Measurements from ENCODE around the gene FAM200B. TPM values are rescaled to one million over a fixed set of nuclear protein-coding genes. Genes with fewer than 3 reads are reported as not detected.
"Not testable (repeated sequence)": the region's sequence is repeated elsewhere in the genome, so short reads cannot be mapped to it uniquely, and the experiment has no call there.

FAM200B gene
- total RNA-seq, 1 donor: 31.8 TPM

- Histone ChIP-seq H2AFZ (ENCODE audit: low read length) (no peak overlapping the region), H3K4me1 (ENCODE audit: insufficient read depth, low read length) (peaks cover 26% of the 10 kb centered on the region), H3K4me3 (ENCODE audit: insufficient read depth, low read length) (no peak overlapping the region), H3K27me3 (ENCODE audit: insufficient read depth, low read length) (no peaks in the 10 kb centered on the region), H3K79me2 (ENCODE audit: insufficient read depth, low read length) (no peaks in the 10 kb centered on the region), H4K20me1 (ENCODE audit: insufficient read depth, low read length) (no peaks in the 10 kb centered on the region), H3K36me3 (ENCODE audit: insufficient read depth, low read length) (peaks cover 6% of the 10 kb centered on the region), H3K9me3 (ENCODE audit: low read depth, low read length) (no peaks in the 10 kb centered on the region), H3K4me2 (ENCODE audit: insufficient read depth, low read length) (no peak overlapping the region), H3K27ac (ENCODE audit: low read depth, low read length) (no peak overlapping the region)
- TF ChIP-seq CTCF (IDR thresholded peaks at IDR 0.05; ENCODE audit: extremely low read depth, low read depth, low read length): no peak
- DNase-seq (ENCODE audit: insufficient read length, low spot score, missing footprints): no peak
These were observed 39.2 kb downstream of the FAM200B start for GRCh38 chr4:15720851-15721250.

- H3K36me3 ChIP-seq (ENCODE audit: insufficient read depth, low read length): peaks cover 6% of the 10 kb centered on the region
- no peak overlapping the region for H3K4me3 ChIP-seq (ENCODE audit: insufficient read depth, low read length)
- TF ChIP-seq CTCF (IDR thresholded peaks at IDR 0.05; ENCODE audit: extremely low read depth, low read depth, low read length): no peak
- H4K20me1 ChIP-seq (ENCODE audit: insufficient read depth, low read length): no peaks in the 10 kb centered on the region
- DNase-seq (ENCODE audit: insufficient read length, low spot score, missing footprints): peak; percentile 75
- H3K79me2 ChIP-seq (ENCODE audit: insufficient read depth, low read length): no peaks in the 10 kb centered on the region
- H3K4me1 ChIP-seq (ENCODE audit: insufficient read depth, low read length): peaks cover 6% of the 10 kb centered on the region
- H3K9me3 ChIP-seq (ENCODE audit: low read depth, low read length): no peaks in the 10 kb centered on the region
- no peaks in the 10 kb centered on the region for H3K27me3 ChIP-seq (ENCODE audit: insufficient read depth, low read length)
- H3K27ac ChIP-seq (ENCODE audit: low read depth, low read length): no peak overlapping the region
- H2AFZ ChIP-seq (ENCODE audit: low read length): no peak overlapping the region
- H3K4me2 ChIP-seq (ENCODE audit: insufficient read depth, low read length): no peak overlapping the region
These were observed 44.0 kb downstream of the FAM200B start for GRCh38 chr4:15725608-15726007.

- no peak overlapping the region for H3K4me3 ChIP-seq (ENCODE audit: insufficient read depth, low read length)
- no peaks in the 10 kb centered on the region for H3K36me3 ChIP-seq (ENCODE audit: insufficient read depth, low read length)
- H3K79me2 ChIP-seq (ENCODE audit: insufficient read depth, low read length): no peaks in the 10 kb centered on the region
- no peaks in the 10 kb centered on the region for H3K9me3 ChIP-seq (ENCODE audit: low read depth, low read length)
- no peaks in the 10 kb centered on the region for H4K20me1 ChIP-seq (ENCODE audit: insufficient read depth, low read length)
- no peak overlapping the region for H3K27ac ChIP-seq (ENCODE audit: low read depth, low read length)
- no peak overlapping the region for H2AFZ ChIP-seq (ENCODE audit: low read length)
- H3K4me1 ChIP-seq (ENCODE audit: insufficient read depth, low read length): peaks cover 6% of the 10 kb centered on the region
- peak; percentile 82 for DNase-seq (ENCODE audit: insufficient read length, low spot score, missing footprints)
- TF ChIP-seq CTCF (IDR thresholded peaks at IDR 0.05; ENCODE audit: extremely low read depth, low read depth, low read length): peak; percentile 86
- H3K4me2 ChIP-seq (ENCODE audit: insufficient read depth, low read length): no peak overlapping the region
- no peaks in the 10 kb centered on the region for H3K27me3 ChIP-seq (ENCODE audit: insufficient read depth, low read length)
These were observed 48.4 kb downstream of the FAM200B start for GRCh38 chr4:15729910-15730533.

- H3K36me3 ChIP-seq (ENCODE audit: insufficient read depth, low read length); H3K79me2 ChIP-seq (ENCODE audit: insufficient read depth, low read length); H3K4me1 ChIP-seq (ENCODE audit: insufficient read depth, low read length); H2AFZ ChIP-seq (ENCODE audit: low read length); H3K27me3 ChIP-seq (ENCODE audit: insufficient read depth, low read length); H3K4me3 ChIP-seq (ENCODE audit: insufficient read depth, low read length); H3K27ac ChIP-seq (ENCODE audit: low read depth, low read length); H3K9me3 ChIP-seq (ENCODE audit: low read depth, low read length); DNase-seq (ENCODE audit: insufficient read length, low spot score, missing footprints); H4K20me1 ChIP-seq (ENCODE audit: insufficient read depth, low read length); H3K4me2 ChIP-seq (ENCODE audit: insufficient read depth, low read length): not testable (repeated sequence)
These were observed 51.4 kb downstream of the FAM200B start for GRCh38 chr4:15733061-15733460.

Measured in osteoblast (primary cell).